Smooth muscle cell (in vitro differentiated cells): ENCODE measurements around the gene PPY. TPM values are rescaled to one million over a fixed set of nuclear protein-coding genes. Genes with fewer than 3 reads are reported as not detected.
A peak's percentile ranks its signal among the peaks of the same experiment; 100 is the strongest.
"Not testable (repeated sequence)": the region's sequence is repeated elsewhere in the genome, so short reads cannot be mapped to it uniquely, and the experiment has no call there.

ENCODE experiments used
- DNase-seq: peaks from one replicate; lab custom pipeline; 2025; ENCODE audit not compliant: unreplicated experiment; lab: John Stamatoyannopoulos, UW
- H2AFZ ChIP-seq: fragments of 200-600 bp; sonication (generic); 2 replicates; pipeline ENCODE4 v1.6.0; 2016; ENCODE audit warnings: antibody characterized with exemption, low read depth, mild to moderate bottlenecking
- H3F3A ChIP-seq: fragments of 200-600 bp; sonication (generic); 2 replicates; pipeline ENCODE4 v1.6.0; 2017; ENCODE audit warnings: antibody characterized with exemption, low read depth
- H3K27ac ChIP-seq: fragments of 200-600 bp; sonication (generic); 2 replicates; pipeline ENCODE4 v1.5.1; 2016; ENCODE audit warnings: low read depth, mild to moderate bottlenecking
- H3K27me3 ChIP-seq: fragments of 200-600 bp; sonication (generic); 2 replicates; pipeline ENCODE4 v1.6.1; 2016; ENCODE audit warnings: low read depth, mild to moderate bottlenecking
- H3K36me3 ChIP-seq: fragments of 200-600 bp; sonication (generic); 2 replicates; pipeline ENCODE4 v1.5.1; 2016; ENCODE audit warnings: low read depth
- H3K4me1 ChIP-seq: fragments of 200-600 bp; sonication (generic); 2 replicates; pipeline ENCODE4 v1.5.1; 2016; ENCODE audit warnings: low read depth
- H3K4me2 ChIP-seq: fragments of 200-600 bp; sonication (generic); 2 replicates; pipeline ENCODE4 v1.6.0; 2016; ENCODE audit warnings: mild to moderate bottlenecking
- H3K4me3 ChIP-seq: fragments of 200-600 bp; sonication (generic); 2 replicates; pipeline ENCODE4 v1.5.1; 2016; ENCODE audit warnings: mild to moderate bottlenecking
- H3K79me2 ChIP-seq: fragments of 200-600 bp; sonication (generic); 2 replicates; pipeline ENCODE4 v1.6.0; 2016; ENCODE audit warnings: low read depth, mild to moderate bottlenecking
- H3K9ac ChIP-seq: fragments of 200-600 bp; sonication (generic); 2 replicates; pipeline ENCODE4 v1.6.0; 2016; ENCODE audit warnings: low read depth
- H3K9me3 ChIP-seq: fragments of 200-600 bp; sonication (generic); replicated peaks from 2 replicates; pipeline ENCODE4 v1.5.1; 2016; ENCODE audit warnings: low read depth
- H4K20me1 ChIP-seq: fragments of 200-600 bp; sonication (generic); 2 replicates; pipeline ENCODE4 v1.6.0; 2016; ENCODE audit warnings: low read depth
- WGBS: methylation state at CpG from one replicate; pipeline ENCODE4 v1.1.7; 2016; ENCODE audit warnings: low lambda C conversion rate; 5-methylcytosine and 5-hydroxymethylcytosine counted together
- polyA plus RNA-seq: library from polyadenylated mRNA; unstranded; fragments of >200 nt; fragmentation: Nextera tagmentation; extraction: Ambion mirVana; gene quantifications from 2 replicates; pipeline ENCODE4 v1.2.1, GENCODE V29; 2016
- total RNA-seq: library from RNA; depleted of rRNA; stranded (reverse); fragments of >200 nt; gene quantifications from 2 replicates; pipeline ENCODE4 v1.2.3, GENCODE V29; 2014
- TF ChIP-seq, protein P1 (sequence below): fragments of 200-600 bp; sonication (generic); IDR thresholded peaks from 2 replicates; pipeline ENCODE4 v1.5.1; 2017; ENCODE audit warnings: borderline replicate concordance, mild to moderate bottlenecking, antibody characterized with exemption; ENCODE audit not compliant: insufficient read depth, poor library complexity, severe bottlenecking

PPY gene
- total and polyA plus RNA-seq, 2 experiments from 2014 or later: not detected

DNA sequence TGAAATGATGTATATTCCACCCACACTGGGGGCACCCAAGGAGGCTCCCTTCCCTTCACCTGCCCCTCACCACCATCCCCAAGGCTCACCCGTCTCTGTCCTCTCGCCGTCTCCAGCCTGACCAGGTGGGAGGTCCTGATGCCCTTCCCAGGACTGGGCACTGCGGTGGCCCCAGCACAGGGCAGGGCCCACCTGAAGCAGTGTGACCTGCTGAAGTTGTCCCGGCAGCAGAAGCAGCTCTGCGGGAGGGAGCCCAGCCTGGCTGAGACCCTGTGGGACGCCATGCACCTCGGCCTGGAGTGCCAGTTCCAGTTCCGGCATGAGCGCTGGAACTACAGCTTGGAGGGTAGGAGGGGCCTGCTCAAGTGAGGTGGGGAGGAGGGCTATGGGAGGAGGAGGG lies 9.9 kb downstream of the PPY start:
- H3K4me1 ChIP-seq: no peaks in the 10 kb centered on the region
- no peak overlapping the region for H3K27ac ChIP-seq
- DNase-seq: no peak
- 90% methylated on average over 10 of the region's 10 CpGs for WGBS
- no peaks in the 10 kb centered on the region for H3K79me2 ChIP-seq
- no peak overlapping the region for H3K4me3 ChIP-seq
- H3K9ac ChIP-seq: no peak overlapping the region
- H3F3A ChIP-seq: no peaks in the 10 kb centered on the region
- H3K27me3 ChIP-seq: peaks cover 26% of the 10 kb centered on the region
- H2AFZ ChIP-seq: no peak overlapping the region
- H3K9me3 ChIP-seq: no peaks in the 10 kb centered on the region
- no peaks in the 10 kb centered on the region for H3K36me3 ChIP-seq
- no peaks in the 10 kb centered on the region for H4K20me1 ChIP-seq
- TF ChIP-seq, protein P1, sequence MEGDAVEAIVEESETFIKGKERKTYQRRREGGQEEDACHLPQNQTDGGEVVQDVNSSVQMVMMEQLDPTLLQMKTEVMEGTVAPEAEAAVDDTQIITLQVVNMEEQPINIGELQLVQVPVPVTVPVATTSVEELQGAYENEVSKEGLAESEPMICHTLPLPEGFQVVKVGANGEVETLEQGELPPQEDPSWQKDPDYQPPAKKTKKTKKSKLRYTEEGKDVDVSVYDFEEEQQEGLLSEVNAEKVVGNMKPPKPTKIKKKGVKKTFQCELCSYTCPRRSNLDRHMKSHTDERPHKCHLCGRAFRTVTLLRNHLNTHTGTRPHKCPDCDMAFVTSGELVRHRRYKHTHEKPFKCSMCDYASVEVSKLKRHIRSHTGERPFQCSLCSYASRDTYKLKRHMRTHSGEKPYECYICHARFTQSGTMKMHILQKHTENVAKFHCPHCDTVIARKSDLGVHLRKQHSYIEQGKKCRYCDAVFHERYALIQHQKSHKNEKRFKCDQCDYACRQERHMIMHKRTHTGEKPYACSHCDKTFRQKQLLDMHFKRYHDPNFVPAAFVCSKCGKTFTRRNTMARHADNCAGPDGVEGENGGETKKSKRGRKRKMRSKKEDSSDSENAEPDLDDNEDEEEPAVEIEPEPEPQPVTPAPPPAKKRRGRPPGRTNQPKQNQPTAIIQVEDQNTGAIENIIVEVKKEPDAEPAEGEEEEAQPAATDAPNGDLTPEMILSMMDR: no peak
- H3K4me2 ChIP-seq: no peak overlapping the region

DNA sequence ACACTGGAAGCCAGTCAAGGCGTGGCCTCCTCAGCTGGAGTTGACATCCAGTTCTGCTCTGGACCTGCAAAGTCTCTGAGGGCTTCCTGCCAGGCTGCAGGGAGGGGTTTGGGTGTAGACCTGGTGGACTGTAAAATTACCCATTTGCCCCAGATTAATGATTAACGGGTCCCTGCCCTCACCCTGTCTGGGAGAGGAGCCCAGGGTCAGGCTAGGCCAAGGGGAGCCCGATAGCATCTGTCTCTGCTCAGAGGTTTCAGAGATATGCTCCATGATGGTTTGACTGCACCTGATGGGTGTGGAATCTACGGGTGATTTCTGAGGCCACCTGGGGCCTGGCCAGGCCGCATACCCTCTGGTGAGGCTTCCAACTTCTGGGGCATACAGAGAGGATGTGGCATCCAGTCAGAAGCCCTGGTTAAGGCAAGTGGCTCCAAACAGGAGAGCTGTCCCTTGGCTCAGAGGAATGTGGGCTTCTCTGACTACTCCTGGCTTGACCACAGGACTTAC lies 11.2 kb downstream of the PPY start:
- H3F3A ChIP-seq: no peaks in the 10 kb centered on the region
- no peaks in the 10 kb centered on the region for H3K36me3 ChIP-seq
- peaks cover 38% of the 10 kb centered on the region for H3K27me3 ChIP-seq
- WGBS: 87% methylated on average over 5 of the region's 5 CpGs
- H3K4me3 ChIP-seq: no peak overlapping the region
- no peak for DNase-seq
- no peak overlapping the region for H3K4me2 ChIP-seq
- H2AFZ ChIP-seq: no peak overlapping the region
- TF ChIP-seq, protein P1: no peak
- H4K20me1 ChIP-seq: no peaks in the 10 kb centered on the region
- H3K4me1 ChIP-seq: no peaks in the 10 kb centered on the region
- no peaks in the 10 kb centered on the region for H3K9me3 ChIP-seq
- H3K9ac ChIP-seq: no peak overlapping the region
- no peaks in the 10 kb centered on the region for H3K79me2 ChIP-seq
- H3K27ac ChIP-seq: no peak overlapping the region

DNA sequence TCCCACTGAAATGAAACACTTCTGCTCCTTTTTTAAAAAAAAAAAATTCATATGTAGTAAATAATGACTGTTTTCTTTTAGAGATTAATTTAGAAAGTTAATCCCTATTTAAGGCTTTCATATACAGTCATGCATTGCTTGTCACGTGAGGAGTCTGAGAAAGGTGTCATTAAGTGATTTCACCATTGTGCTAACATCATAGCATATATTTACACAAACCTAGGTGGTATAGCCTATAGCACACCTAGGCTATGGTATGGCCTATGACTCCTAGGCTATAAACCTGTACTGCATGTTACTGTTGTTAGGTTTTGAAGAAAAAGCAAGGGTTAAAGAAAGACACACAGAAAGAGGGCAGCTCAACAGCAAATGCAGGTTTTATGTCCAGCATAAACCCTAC lies 13.7 kb downstream of the PPY start:
- Histone ChIP-seq H3K36me3 (no peaks in the 10 kb centered on the region), H3K27me3 (peaks cover 60% of the 10 kb centered on the region)

DNA sequence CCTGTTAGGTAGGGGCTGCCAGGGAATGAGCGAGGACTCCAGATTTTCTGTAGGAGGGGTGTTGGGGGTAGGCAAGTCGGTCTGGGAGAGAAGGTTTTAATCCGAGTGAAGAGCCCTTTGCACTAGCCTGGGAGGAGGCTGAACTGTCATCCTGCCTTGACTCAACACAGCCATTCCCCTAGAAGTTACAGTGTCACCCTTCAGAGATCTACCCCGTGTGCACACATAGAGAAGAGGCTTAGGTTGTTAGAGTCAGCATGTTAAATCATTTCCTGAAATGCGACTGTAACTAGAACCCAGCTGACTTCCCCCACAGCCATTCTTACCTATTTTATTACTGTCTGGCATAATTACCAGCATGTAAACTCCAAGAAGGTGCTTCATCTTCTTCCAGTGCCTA lies 14.3 kb downstream of the PPY start:
- H3K4me1 ChIP-seq, H3K27ac ChIP-seq, H3K79me2 ChIP-seq, H4K20me1 ChIP-seq, H3K9ac ChIP-seq, H3K36me3 ChIP-seq, H3K9me3 ChIP-seq, H3K4me3 ChIP-seq, H2AFZ ChIP-seq, H3F3A ChIP-seq, DNase-seq: not testable (repeated sequence)
- peak overlapping the region; percentile 84 for H3K4me2 ChIP-seq
- H3K27me3 ChIP-seq: peaks cover 67% of the 10 kb centered on the region
- 22% methylated on average over 5 of the region's 5 CpGs for WGBS

More for the DNA sequence above, 13.7 kb downstream of the PPY start:
- H3K4me1 ChIP-seq: no peaks in the 10 kb centered on the region
- H4K20me1 ChIP-seq: no peaks in the 10 kb centered on the region
- DNase-seq: no peak
- TF ChIP-seq, protein P1: no peak
- 83% methylated on average over 1 of the region's 1 CpG for WGBS
- no peak overlapping the region for H3K4me2 ChIP-seq
- H3K79me2 ChIP-seq: no peaks in the 10 kb centered on the region
- no peak overlapping the region for H3K27ac ChIP-seq
- H3K9ac ChIP-seq: no peak overlapping the region
- no peaks in the 10 kb centered on the region for H3K9me3 ChIP-seq
- H2AFZ ChIP-seq: no peak overlapping the region
- H3F3A ChIP-seq: no peaks in the 10 kb centered on the region
- no peak overlapping the region for H3K4me3 ChIP-seq
